Osteocyte (in vitro differentiated cells): Measurements from ENCODE around the gene IL22RA2. TPM values are rescaled to one million over a fixed set of nuclear protein-coding genes. Genes with fewer than 3 reads are reported as not detected.

Experiments
- DNase-seq: peaks from one replicate; pipeline ENCODE4 v3.0.0; 2021; ENCODE audit warnings: mixed read lengths; ENCODE audit not compliant: unreplicated experiment; ENCODE audit errors: extremely low spot score
- H3K27ac Mint-ChIP-seq: one replicate; pipeline ENCODE4 v1.8.0; 2021; ENCODE audit warnings: mild to moderate bottlenecking, mixed read lengths; ENCODE audit not compliant: unreplicated experiment
- H3K27me3 Mint-ChIP-seq: one replicate; pipeline ENCODE4 v1.8.0; 2021; ENCODE audit warnings: mixed read lengths; ENCODE audit not compliant: unreplicated experiment
- H3K36me3 Mint-ChIP-seq: one replicate; pipeline ENCODE4 v1.8.0; 2021; ENCODE audit warnings: mixed read lengths; ENCODE audit not compliant: unreplicated experiment
- H3K4me1 Mint-ChIP-seq: one replicate; pipeline ENCODE4 v1.8.0; 2021; ENCODE audit warnings: mixed read lengths; ENCODE audit not compliant: unreplicated experiment
- H3K4me3 Mint-ChIP-seq: one replicate; pipeline ENCODE4 v1.8.0; 2021; ENCODE audit warnings: mild to moderate bottlenecking, moderate library complexity, mixed read lengths; ENCODE audit not compliant: unreplicated experiment
- H3K9me3 Mint-ChIP-seq: one replicate; pipeline ENCODE4 v1.8.0; 2021; ENCODE audit warnings: mixed read lengths; ENCODE audit not compliant: unreplicated experiment
- total RNA-seq: library from RNA; stranded (reverse); gene quantifications from 2 replicates; pipeline ENCODE4 v1.2.1, GENCODE V29; 2021
- TF ChIP-seq, protein P1 (sequence below): fragments of 200-600 bp; sonication (generic); IDR thresholded peaks from 2 replicates; pipeline ENCODE4 v1.5.0; 2021; ENCODE audit warnings: antibody characterized with exemption, mild to moderate bottlenecking, moderate library complexity

The IL22RA2 gene
- total RNA-seq, 1 donor from 2014 or later: not detected

DNA sequence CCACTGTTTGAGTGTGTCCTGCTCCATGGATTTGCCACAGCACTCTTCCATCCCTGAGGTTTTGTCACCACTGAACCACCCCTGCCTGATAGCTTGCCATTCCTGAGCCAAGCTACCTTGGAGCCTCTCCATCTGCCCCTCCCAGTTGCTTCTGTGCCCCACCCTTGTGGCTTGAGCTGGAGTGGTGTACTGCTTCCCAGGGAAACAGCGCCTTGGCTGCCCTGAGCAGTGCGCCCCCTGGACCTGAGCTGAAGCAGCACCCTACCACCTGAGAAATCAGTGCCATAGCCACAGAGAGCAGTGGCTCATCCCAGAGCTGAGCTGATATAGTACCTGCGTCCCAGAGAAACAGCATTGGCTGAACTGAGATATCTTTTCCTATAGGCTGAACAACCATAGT is 40.3 kb downstream of the IL22RA2 start:
- no peak for DNase-seq
- H3K27ac Mint-ChIP-seq: no peak overlapping the region
- H3K36me3 Mint-ChIP-seq: no peaks in the 10 kb centered on the region
- TF ChIP-seq, protein P1, sequence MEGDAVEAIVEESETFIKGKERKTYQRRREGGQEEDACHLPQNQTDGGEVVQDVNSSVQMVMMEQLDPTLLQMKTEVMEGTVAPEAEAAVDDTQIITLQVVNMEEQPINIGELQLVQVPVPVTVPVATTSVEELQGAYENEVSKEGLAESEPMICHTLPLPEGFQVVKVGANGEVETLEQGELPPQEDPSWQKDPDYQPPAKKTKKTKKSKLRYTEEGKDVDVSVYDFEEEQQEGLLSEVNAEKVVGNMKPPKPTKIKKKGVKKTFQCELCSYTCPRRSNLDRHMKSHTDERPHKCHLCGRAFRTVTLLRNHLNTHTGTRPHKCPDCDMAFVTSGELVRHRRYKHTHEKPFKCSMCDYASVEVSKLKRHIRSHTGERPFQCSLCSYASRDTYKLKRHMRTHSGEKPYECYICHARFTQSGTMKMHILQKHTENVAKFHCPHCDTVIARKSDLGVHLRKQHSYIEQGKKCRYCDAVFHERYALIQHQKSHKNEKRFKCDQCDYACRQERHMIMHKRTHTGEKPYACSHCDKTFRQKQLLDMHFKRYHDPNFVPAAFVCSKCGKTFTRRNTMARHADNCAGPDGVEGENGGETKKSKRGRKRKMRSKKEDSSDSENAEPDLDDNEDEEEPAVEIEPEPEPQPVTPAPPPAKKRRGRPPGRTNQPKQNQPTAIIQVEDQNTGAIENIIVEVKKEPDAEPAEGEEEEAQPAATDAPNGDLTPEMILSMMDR: no peak
- peaks cover 41% of the 10 kb centered on the region for H3K27me3 Mint-ChIP-seq
- no peaks in the 10 kb centered on the region for H3K4me1 Mint-ChIP-seq
- no peak overlapping the region for H3K4me3 Mint-ChIP-seq
- H3K9me3 Mint-ChIP-seq: peaks cover 24% of the 10 kb centered on the region

DNA sequence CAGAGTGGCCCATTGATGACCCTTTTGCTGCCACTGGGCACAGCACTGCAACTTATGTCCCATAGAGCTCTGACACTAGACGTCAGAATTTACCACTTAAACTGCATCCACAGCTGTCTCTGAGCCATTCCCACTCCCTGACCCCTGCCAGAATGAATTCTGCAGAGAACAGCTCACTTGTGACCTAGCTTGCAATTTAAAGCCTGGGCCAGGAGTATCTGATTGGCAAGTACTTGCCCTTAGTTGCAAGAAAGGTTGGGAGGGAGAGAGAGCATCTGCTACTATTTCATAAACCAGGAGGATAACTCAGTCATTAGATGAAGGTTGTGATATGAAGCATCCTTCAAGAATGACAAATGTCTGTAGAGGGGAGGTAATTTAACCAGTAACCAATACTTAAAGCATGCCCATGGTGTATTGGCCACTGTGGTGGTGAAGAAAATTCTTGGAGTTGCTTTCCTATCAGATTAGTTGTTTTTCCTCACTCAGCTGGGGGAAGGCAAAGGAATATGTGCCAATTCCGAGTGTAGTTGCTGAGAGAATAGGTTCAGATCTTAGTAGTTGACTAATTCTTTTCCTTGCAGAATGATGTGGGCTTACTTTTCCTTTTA is 46.5 kb downstream of the IL22RA2 start:
- Mint-ChIP-seq H3K9me3 (peaks cover 7% of the 10 kb centered on the region), H3K27me3 (peaks cover 18% of the 10 kb centered on the region), H3K4me3 (no peak overlapping the region), H3K27ac (no peak overlapping the region), H3K36me3 (no peaks in the 10 kb centered on the region), H3K4me1 (no peaks in the 10 kb centered on the region)
- no peak for DNase-seq
- TF ChIP-seq, protein P1: no peak

DNA sequence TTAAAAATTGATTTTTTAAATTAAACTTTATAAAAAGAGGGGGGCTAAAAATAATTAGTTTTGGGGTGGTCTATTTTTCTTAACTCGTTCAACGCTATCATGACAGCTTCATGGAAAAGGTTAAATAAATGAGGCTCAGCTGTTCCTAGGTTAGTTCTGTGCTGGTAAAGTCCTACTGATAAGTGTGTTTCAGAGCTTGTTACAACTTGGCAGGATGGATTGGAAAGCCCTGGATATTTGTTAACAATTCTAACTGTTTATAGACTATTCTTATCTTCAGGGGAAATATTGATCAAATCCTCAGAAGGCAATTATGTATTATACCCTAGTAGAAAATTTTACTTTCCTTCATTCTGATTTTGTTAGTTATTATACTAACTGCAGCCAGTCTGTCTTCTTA is 50.4 kb downstream of the IL22RA2 start:
- no peak overlapping the region for H3K27ac Mint-ChIP-seq
- H3K9me3 Mint-ChIP-seq: peaks cover 7% of the 10 kb centered on the region
- DNase-seq: no peak
- H3K36me3 Mint-ChIP-seq: no peaks in the 10 kb centered on the region
- TF ChIP-seq, protein P1: no peak
- no peaks in the 10 kb centered on the region for H3K4me1 Mint-ChIP-seq
- H3K27me3 Mint-ChIP-seq: peaks cover 6% of the 10 kb centered on the region
- H3K4me3 Mint-ChIP-seq: no peak overlapping the region

DNA sequence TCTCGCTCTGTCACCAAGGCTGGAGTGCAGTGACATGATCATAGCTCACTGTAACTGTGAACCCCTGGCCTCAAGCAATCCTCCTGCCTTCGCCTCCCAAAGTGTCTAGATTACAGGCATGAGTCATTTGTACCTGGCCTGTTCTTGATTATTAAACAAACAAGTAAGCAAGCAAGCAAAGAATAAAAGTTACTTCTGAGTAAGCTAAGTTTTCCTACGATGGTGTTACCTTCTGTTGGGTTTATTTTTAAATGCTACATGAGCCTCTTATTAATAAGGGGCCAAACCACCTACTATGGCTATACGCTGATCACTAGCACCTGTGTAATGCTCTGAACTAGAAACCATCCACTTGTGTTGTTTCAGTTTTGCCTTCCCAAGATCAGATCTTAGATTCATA is 50.8 kb downstream of the IL22RA2 start:
- peaks cover 7% of the 10 kb centered on the region for H3K9me3 Mint-ChIP-seq
- no peaks in the 10 kb centered on the region for H3K4me1 Mint-ChIP-seq
- DNase-seq: no peak
- no peaks in the 10 kb centered on the region for H3K36me3 Mint-ChIP-seq
- TF ChIP-seq, protein P1: no peak
- no peak overlapping the region for H3K27ac Mint-ChIP-seq
- H3K27me3 Mint-ChIP-seq: peaks cover 5% of the 10 kb centered on the region
- H3K4me3 Mint-ChIP-seq: no peak overlapping the region

DNA sequence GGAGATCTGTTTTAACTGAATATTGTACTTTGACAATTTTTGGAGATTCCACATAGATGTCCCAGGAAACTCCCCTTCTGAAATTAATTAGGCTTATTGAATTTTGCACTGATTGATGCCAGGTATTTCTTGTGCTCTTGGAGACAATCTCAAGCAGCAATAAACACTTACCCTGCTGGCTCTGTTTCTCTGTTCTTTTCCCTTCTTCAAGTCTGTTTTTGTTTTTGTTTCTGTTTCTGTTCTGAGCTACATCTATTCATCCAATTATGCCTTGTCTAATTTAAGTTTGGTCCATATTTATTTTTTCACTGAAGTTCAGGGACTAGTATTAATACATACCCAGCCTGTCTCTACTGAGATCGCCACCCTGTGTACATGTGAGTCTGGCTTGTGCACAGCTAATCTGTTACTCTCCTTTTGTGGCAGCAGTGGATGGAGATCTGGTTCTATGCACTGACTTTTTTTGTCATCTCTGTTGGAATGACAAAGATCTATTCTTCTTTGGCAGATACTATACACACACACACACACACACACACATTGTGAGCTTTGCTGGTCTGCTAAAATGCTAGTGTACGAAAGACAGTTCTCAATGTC is 51.9 kb downstream of the IL22RA2 start:
- Mint-ChIP-seq H3K27ac (no peak overlapping the region), H3K36me3 (no peaks in the 10 kb centered on the region)

More for the DNA sequence above, 51.9 kb downstream of the IL22RA2 start:
- TF ChIP-seq, protein P1: no peak
- no peaks in the 10 kb centered on the region for H3K4me1 Mint-ChIP-seq
- no peak overlapping the region for H3K4me3 Mint-ChIP-seq
- H3K27me3 Mint-ChIP-seq: no peaks in the 10 kb centered on the region
- H3K9me3 Mint-ChIP-seq: peaks cover 7% of the 10 kb centered on the region
- DNase-seq: no peak
